Keratinocyte (primary cell): ENCODE results near the gene PACS2. TPM values are rescaled to one million over a fixed set of nuclear protein-coding genes. Genes with fewer than 3 reads are reported as not detected.

Experiments used
- DNase-seq: peaks from one replicate; pipeline ENCODE4 v3.0.0-alpha.2; 2011; ENCODE audit warnings: low read depth, missing footprints, low spot score
- FAIRE-seq: peaks from 2 replicates; lab custom pipeline; 2011; peaks lifted over from hg19 to GRCh38; lab: Jason Lieb, UNC
- H2AFZ ChIP-seq: 2 replicates; pipeline ENCODE4 v1.6.0; 2012; ENCODE audit warnings: low read length, control low read depth, inconsistent platforms; ENCODE audit not compliant: control insufficient read depth
- H3K27ac ChIP-seq: 2 replicates; pipeline ENCODE4 v1.5.1; 2011; ENCODE audit warnings: low read length; ENCODE audit not compliant: control insufficient read depth, insufficient read depth
- H3K27me3 ChIP-seq: 3 replicates; pipeline ENCODE4 v1.6.0; 2011; ENCODE audit warnings: low read length; ENCODE audit not compliant: control insufficient read depth, insufficient read depth; ENCODE audit errors: extremely low read depth
- H3K36me3 ChIP-seq, 2 experiments: 2 replicates in 1 of 2; 3 replicates in 1 of 2; pipeline ENCODE4 v1.5.1; 2011; ENCODE audit warnings: low read length in 2 of 2, mild to moderate bottlenecking in 1 of 2; ENCODE audit not compliant: control insufficient read depth in 2 of 2, insufficient read depth in 2 of 2; ENCODE audit errors: extremely low read depth in 1 of 2
- H3K4me1 ChIP-seq: 3 replicates; pipeline ENCODE4 v1.5.1; 2011; ENCODE audit warnings: low read length; ENCODE audit not compliant: control insufficient read depth, insufficient read depth; ENCODE audit errors: extremely low read depth
- H3K4me2 ChIP-seq: 3 replicates; pipeline ENCODE4 v1.6.0; 2011; ENCODE audit warnings: low read depth, low read length; ENCODE audit not compliant: control insufficient read depth, insufficient read depth; ENCODE audit errors: extremely low read depth
- H3K4me3 ChIP-seq, 3 experiments: fragments of 200-600 bp in 1 of 3; sonication (generic) in 1 of 3; 2 replicates in 2 of 3; 3 replicates in 1 of 3; pipeline ENCODE4 v1.5.1; 2011 to 2016; ENCODE audit warnings: low read length in 3 of 3, mild to moderate bottlenecking in 3 of 3, control low read depth in 2 of 3, inconsistent platforms in 1 of 3, low read depth in 1 of 3, mixed read lengths in 1 of 3, mixed run types in 1 of 3, moderate library complexity in 1 of 3; ENCODE audit not compliant: control insufficient read depth in 2 of 3, insufficient read depth in 2 of 3; ENCODE audit errors: extremely low read depth in 1 of 3
- H3K79me2 ChIP-seq: 2 replicates; pipeline ENCODE4 v1.6.0; 2012; ENCODE audit warnings: low read length; ENCODE audit not compliant: control insufficient read depth, insufficient read depth
- H3K9ac ChIP-seq: 3 replicates; pipeline ENCODE4 v1.6.0; 2011; ENCODE audit warnings: low read length; ENCODE audit not compliant: control insufficient read depth, insufficient read depth; ENCODE audit errors: extremely low read depth
- H3K9me1 ChIP-seq: 3 replicates; pipeline ENCODE4 v1.6.0; 2011; ENCODE audit warnings: low read length; ENCODE audit not compliant: control insufficient read depth, insufficient read depth; ENCODE audit errors: extremely low read depth
- H3K9me3 ChIP-seq: 2 replicates; pipeline ENCODE4 v1.5.1; 2012; ENCODE audit warnings: low read depth, low read length; ENCODE audit not compliant: control insufficient read depth
- H4K20me1 ChIP-seq: 3 replicates; pipeline ENCODE4 v1.6.0; 2011; ENCODE audit warnings: low read length; ENCODE audit not compliant: control insufficient read depth, insufficient read depth; ENCODE audit errors: extremely low read depth
- EZH2 ChIP-seq: IDR thresholded peaks from one replicate; pipeline ENCODE4 v1.6.1; 2012; ENCODE audit warnings: inconsistent platforms, mild to moderate bottlenecking, low read length, moderate library complexity
- dilution Hi-C: fragments of 300-500 bp; cut with MboI; formaldehyde crosslinking; loops from one replicate; pipeline ENCODE4 v1.7.0; 2020; ENCODE audit warnings: low sequenced_read_pairs; ENCODE audit not compliant: extremely low pct_ligation_motif_present
- polyA plus RNA-seq, 5 experiments: library from polyadenylated mRNA; depleted of rRNA in 3 of 5; stranded (reverse) in 3 of 5; stranded (forward) in 1 of 5; unstranded in 1 of 5; fragments of >200 nt; gene quantifications; 1 replicate in 1 of 5; 2 replicates in 3 of 5; 3 replicates in 1 of 5; pipeline versions ENCODE4 v1.2.1 to v1.2.3, GENCODE V29; 2011 to 2012; ENCODE audit warnings: missing spikeins in 2 of 5, low read depth in 1 of 5, low replicate concordance in 1 of 5
- TF ChIP-seq, protein P1 (sequence below), 3 experiments: IDR thresholded peaks in 1 of 3; conservative IDR thresholded peaks in 1 of 3; optimal IDR thresholded peaks in 1 of 3; 2 replicates in 2 of 3; 3 replicates in 1 of 3; pipeline versions ENCODE3 to v1.5.1; 2011; ENCODE audit warnings: low read length in 3 of 3, mild to moderate bottlenecking in 3 of 3, moderate library complexity in 2 of 3, control low read depth in 1 of 3, inconsistent platforms in 1 of 3; ENCODE audit not compliant: insufficient read depth in 2 of 3; ENCODE audit errors: extremely low read depth in 1 of 3

The PACS2 gene
- polyA plus RNA-seq, 1 donor (not counting 4 experiments of a cell fraction or from before 2014, with no cell fraction given) = 11.8 TPM

DNA sequence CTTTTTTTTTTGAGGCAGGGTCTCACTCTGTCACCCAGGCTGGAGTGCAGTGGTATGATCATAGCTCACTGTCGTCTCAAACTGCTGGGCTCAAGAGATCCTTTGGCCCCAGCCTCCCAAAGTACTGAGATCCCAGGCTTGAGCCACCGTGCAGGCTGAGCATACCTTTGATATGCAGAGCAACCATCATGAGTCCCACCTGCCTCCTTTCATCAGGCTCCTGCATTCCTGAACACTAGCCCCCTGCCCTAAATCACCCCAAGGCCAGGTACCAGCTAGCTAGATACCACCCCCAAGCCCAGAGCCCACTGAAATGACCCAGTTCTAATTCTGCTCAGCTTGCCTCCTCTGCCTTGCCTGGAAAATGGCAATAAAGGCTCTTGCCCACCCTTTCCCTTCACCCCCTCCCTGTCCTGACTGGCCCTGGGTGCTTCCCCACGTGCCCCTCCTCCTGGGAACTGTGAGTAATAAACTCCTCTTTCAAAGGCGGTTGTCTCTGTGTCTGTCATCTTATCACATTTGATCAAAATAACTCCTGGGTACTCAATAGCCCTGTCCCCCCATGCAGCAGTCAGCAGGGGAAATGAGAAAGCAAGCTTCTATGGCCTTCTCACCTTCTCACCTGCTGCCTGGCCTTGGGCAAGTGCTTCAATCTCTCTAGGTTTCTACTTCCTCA is 7.4 kb upstream of the PACS2 start:
- Histone ChIP-seq H3K79me2 (no peaks in the 10 kb centered on the region), H3K9me1 (no peaks in the 10 kb centered on the region), H3K9ac (no peak overlapping the region), H3K4me3 (no peak overlapping the region), H4K20me1 (no peaks in the 10 kb centered on the region), H3K9me3 (no peaks in the 10 kb centered on the region), H2AFZ (no peak overlapping the region), H3K36me3 (no peaks in the 10 kb centered on the region), H3K4me2 (no peak overlapping the region), H3K4me1 (peaks cover 4% of the 10 kb centered on the region), H3K27me3 (no peaks in the 10 kb centered on the region), H3K27ac (no peak overlapping the region)
- dilution Hi-C loops = no loop called here
- TF ChIP-seq, protein P1, sequence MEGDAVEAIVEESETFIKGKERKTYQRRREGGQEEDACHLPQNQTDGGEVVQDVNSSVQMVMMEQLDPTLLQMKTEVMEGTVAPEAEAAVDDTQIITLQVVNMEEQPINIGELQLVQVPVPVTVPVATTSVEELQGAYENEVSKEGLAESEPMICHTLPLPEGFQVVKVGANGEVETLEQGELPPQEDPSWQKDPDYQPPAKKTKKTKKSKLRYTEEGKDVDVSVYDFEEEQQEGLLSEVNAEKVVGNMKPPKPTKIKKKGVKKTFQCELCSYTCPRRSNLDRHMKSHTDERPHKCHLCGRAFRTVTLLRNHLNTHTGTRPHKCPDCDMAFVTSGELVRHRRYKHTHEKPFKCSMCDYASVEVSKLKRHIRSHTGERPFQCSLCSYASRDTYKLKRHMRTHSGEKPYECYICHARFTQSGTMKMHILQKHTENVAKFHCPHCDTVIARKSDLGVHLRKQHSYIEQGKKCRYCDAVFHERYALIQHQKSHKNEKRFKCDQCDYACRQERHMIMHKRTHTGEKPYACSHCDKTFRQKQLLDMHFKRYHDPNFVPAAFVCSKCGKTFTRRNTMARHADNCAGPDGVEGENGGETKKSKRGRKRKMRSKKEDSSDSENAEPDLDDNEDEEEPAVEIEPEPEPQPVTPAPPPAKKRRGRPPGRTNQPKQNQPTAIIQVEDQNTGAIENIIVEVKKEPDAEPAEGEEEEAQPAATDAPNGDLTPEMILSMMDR (optimal IDR thresholded peaks at IDR 0.05 in 1 of 3, IDR thresholded peaks at IDR 0.05 in 1 of 3, conservative IDR thresholded peaks at IDR 0.05 in 1 of 3; ENCODE audit: extremely low read depth in 1 of 3, insufficient read depth in 2 of 3, low read length in 3 of 3) = no peak
- no peak for TF ChIP-seq EZH2
- DNase-seq (no peak), FAIRE-seq (no peak)

DNA sequence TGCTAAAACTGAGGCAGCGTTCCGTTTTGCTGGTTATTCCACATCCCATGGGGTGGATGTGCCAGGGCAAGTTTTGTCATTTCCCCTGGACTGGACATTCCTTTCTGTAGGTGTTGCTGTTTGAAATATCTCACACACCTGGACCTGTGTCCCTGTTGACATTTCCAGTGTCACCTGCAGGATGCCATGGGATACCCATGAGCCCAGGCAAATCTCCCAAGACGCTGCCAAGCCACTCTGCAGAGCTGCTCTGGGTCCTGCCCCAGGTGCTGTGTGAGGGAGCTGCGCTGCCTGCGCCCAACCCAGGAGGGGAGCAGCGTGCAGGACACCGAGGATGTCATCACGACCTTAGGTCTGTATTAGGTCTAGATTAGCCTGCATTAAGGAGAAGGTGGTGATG is 5.2 kb upstream of the PACS2 start:
- Histone ChIP-seq H3K4me1 (peaks cover 7% of the 10 kb centered on the region), H3K4me3 (no peak overlapping the region), H3K36me3 (no peaks in the 10 kb centered on the region), H3K79me2 (no peaks in the 10 kb centered on the region), H2AFZ (no peak overlapping the region), H3K27me3 (no peaks in the 10 kb centered on the region), H3K9ac (no peak overlapping the region), H3K9me3 (no peaks in the 10 kb centered on the region), H3K4me2 (no peak overlapping the region), H3K9me1 (no peaks in the 10 kb centered on the region), H4K20me1 (no peaks in the 10 kb centered on the region), H3K27ac (no peak overlapping the region)
- DNase-seq (no peak), FAIRE-seq (no peak)
- TF ChIP-seq, protein P1 (optimal IDR thresholded peaks at IDR 0.05 in 1 of 3, IDR thresholded peaks at IDR 0.05 in 1 of 3, conservative IDR thresholded peaks at IDR 0.05 in 1 of 3; ENCODE audit: extremely low read depth in 1 of 3, insufficient read depth in 2 of 3, low read length in 3 of 3) = no peak
- TF ChIP-seq EZH2 = no peak
- dilution Hi-C loops = no loop called here
